ENCODE results near the gene SLC2A10.

SLC2A10 gene

GRCh38 chr20:46720776-46721425 lies 11.5 kb downstream of the SLC2A10 start:
- no peaks in the 10 kb centered on the region for H3K4me1 ChIP-seq (ENCODE audit: control insufficient read depth, insufficient read depth, low read length)
- H3K9ac ChIP-seq (ENCODE audit: low read length) = no peak overlapping the region
- peaks cover 4% of the 10 kb centered on the region; the same call in 1 of the 2 replicates for H3K36me3 ChIP-seq (ENCODE audit: control insufficient read depth, insufficient read depth, low read length)
- no peak overlapping the region for H3K4me3 ChIP-seq (ENCODE audit: low read depth, low read length)
- H3K27ac ChIP-seq (ENCODE audit: low read depth, low read length) = no peak overlapping the region
- no peaks in the 10 kb centered on the region for H3K27me3 ChIP-seq (ENCODE audit: control insufficient read depth, insufficient read depth, low read length)
- H3K9me3 ChIP-seq (ENCODE audit: control insufficient read depth, insufficient read depth, low read depth, low read length) = peaks cover 18% of the 10 kb centered on the region

GRCh38 chr20:46721476-46721875 lies 12.0 kb downstream of the SLC2A10 start:
- peaks cover 18% of the 10 kb centered on the region for H3K9me3 ChIP-seq (ENCODE audit: control insufficient read depth, insufficient read depth, low read depth, low read length)
- peaks cover 4% of the 10 kb centered on the region; the same call in 1 of the 2 replicates for H3K36me3 ChIP-seq (ENCODE audit: control insufficient read depth, insufficient read depth, low read length)
- no peak overlapping the region for H3K9ac ChIP-seq (ENCODE audit: low read length)
- H3K27me3 ChIP-seq (ENCODE audit: control insufficient read depth, insufficient read depth, low read length) = no peaks in the 10 kb centered on the region
- no peak overlapping the region for H3K4me3 ChIP-seq (ENCODE audit: low read depth, low read length)
- no peaks in the 10 kb centered on the region for H3K4me1 ChIP-seq (ENCODE audit: control insufficient read depth, insufficient read depth, low read length)
- no peak overlapping the region for H3K27ac ChIP-seq (ENCODE audit: low read depth, low read length)

GRCh38 chr20:46722450-46722849 lies 13.0 kb downstream of the SLC2A10 start:
- H3K27ac ChIP-seq (ENCODE audit: low read depth, low read length) = no peak overlapping the region
- no peak overlapping the region for H3K9ac ChIP-seq (ENCODE audit: low read length)
- H3K27me3 ChIP-seq (ENCODE audit: control insufficient read depth, insufficient read depth, low read length) = no peaks in the 10 kb centered on the region
- no peak overlapping the region for H3K4me3 ChIP-seq (ENCODE audit: low read depth, low read length)
- peaks cover 18% of the 10 kb centered on the region for H3K9me3 ChIP-seq (ENCODE audit: control insufficient read depth, insufficient read depth, low read depth, low read length)
- H3K4me1 ChIP-seq (ENCODE audit: control insufficient read depth, insufficient read depth, low read length) = no peaks in the 10 kb centered on the region
- peaks cover 4% of the 10 kb centered on the region; the same call in 1 of the 2 replicates for H3K36me3 ChIP-seq (ENCODE audit: control insufficient read depth, insufficient read depth, low read length)

GRCh38 chr20:46723039-46723438 lies 13.6 kb downstream of the SLC2A10 start:
- H3K9me3 ChIP-seq (ENCODE audit: control insufficient read depth, insufficient read depth, low read depth, low read length) = peaks cover 18% of the 10 kb centered on the region
- peaks cover 4% of the 10 kb centered on the region; the same call in 1 of the 2 replicates for H3K36me3 ChIP-seq (ENCODE audit: control insufficient read depth, insufficient read depth, low read length)
- no peaks in the 10 kb centered on the region for H3K4me1 ChIP-seq (ENCODE audit: control insufficient read depth, insufficient read depth, low read length)
- H3K4me3 ChIP-seq (ENCODE audit: low read depth, low read length) = no peak overlapping the region
- H3K27me3 ChIP-seq (ENCODE audit: control insufficient read depth, insufficient read depth, low read length) = no peaks in the 10 kb centered on the region
- H3K9ac ChIP-seq (ENCODE audit: low read length) = no peak overlapping the region
- H3K27ac ChIP-seq (ENCODE audit: low read depth, low read length) = no peak overlapping the region

GRCh38 chr20:46724343-46724959 lies 15.0 kb downstream of the SLC2A10 start:
- Histone ChIP-seq H3K27ac (ENCODE audit: low read depth, low read length) (no peak overlapping the region), H3K4me1 (ENCODE audit: control insufficient read depth, insufficient read depth, low read length) (no peaks in the 10 kb centered on the region), H3K9ac (ENCODE audit: low read length) (no peak overlapping the region), H3K4me3 (ENCODE audit: low read depth, low read length) (no peak overlapping the region), H3K36me3 (ENCODE audit: control insufficient read depth, insufficient read depth, low read length) (peaks cover 4% of the 10 kb centered on the region; the same call in 1 of the 2 replicates), H3K27me3 (ENCODE audit: control insufficient read depth, insufficient read depth, low read length) (no peaks in the 10 kb centered on the region), H3K9me3 (ENCODE audit: control insufficient read depth, insufficient read depth, low read depth, low read length) (peaks cover 18% of the 10 kb centered on the region)

GRCh38 chr20:46725186-46726165 lies 16.0 kb downstream of the SLC2A10 start:
- no peak overlapping the region for H3K4me3 ChIP-seq (ENCODE audit: low read depth, low read length)
- H3K4me1 ChIP-seq (ENCODE audit: control insufficient read depth, insufficient read depth, low read length) = no peaks in the 10 kb centered on the region
- no peak overlapping the region for H3K9ac ChIP-seq (ENCODE audit: low read length)
- H3K27ac ChIP-seq (ENCODE audit: low read depth, low read length) = no peak overlapping the region
- 0 out of 2 replicates have a peak, but pooled peaks cover 8% of the 10 kb centered on the region for H3K9me3 ChIP-seq (ENCODE audit: control insufficient read depth, insufficient read depth, low read depth, low read length)
- no peaks in the 10 kb centered on the region for H3K36me3 ChIP-seq (ENCODE audit: control insufficient read depth, insufficient read depth, low read length)
- H3K27me3 ChIP-seq (ENCODE audit: control insufficient read depth, insufficient read depth, low read length) = no peaks in the 10 kb centered on the region

GRCh38 chr20:46731770-46732169 lies 22.3 kb downstream of the SLC2A10 start:
- Histone ChIP-seq H3K4me1 (ENCODE audit: control insufficient read depth, insufficient read depth, low read length) (no peaks in the 10 kb centered on the region), H3K9me3 (ENCODE audit: control insufficient read depth, insufficient read depth, low read depth, low read length) (no peaks in the 10 kb centered on the region), H3K9ac (ENCODE audit: low read length) (no peak overlapping the region), H3K36me3 (ENCODE audit: control insufficient read depth, insufficient read depth, low read length) (no peaks in the 10 kb centered on the region), H3K27me3 (ENCODE audit: control insufficient read depth, insufficient read depth, low read length) (no peaks in the 10 kb centered on the region), H3K27ac (ENCODE audit: low read depth, low read length) (no peak overlapping the region), H3K4me3 (ENCODE audit: low read depth, low read length) (no peak overlapping the region)

- Histone ChIP-seq H3K27me3 (ENCODE audit: control insufficient read depth, insufficient read depth, low read length) (no peaks in the 10 kb centered on the region; the same call in 1 of the 2 replicates), H3K4me1 (ENCODE audit: control insufficient read depth, insufficient read depth, low read length) (no peaks in the 10 kb centered on the region), H3K27ac (ENCODE audit: low read depth, low read length) (no peak overlapping the region), H3K9ac (ENCODE audit: low read length) (no peak overlapping the region), H3K36me3 (ENCODE audit: control insufficient read depth, insufficient read depth, low read length) (no peaks in the 10 kb centered on the region), H3K4me3 (ENCODE audit: low read depth, low read length) (no peak overlapping the region), H3K9me3 (ENCODE audit: control insufficient read depth, insufficient read depth, low read depth, low read length) (peaks cover 5% of the 10 kb centered on the region; the same call in 1 of the 2 replicates)
These were observed 26.0 kb downstream of the SLC2A10 start for GRCh38 chr20:46735436-46735835.

GRCh38 chr20:46739431-46740213 lies 30.2 kb downstream of the SLC2A10 start:
- H3K9me3 ChIP-seq (ENCODE audit: control insufficient read depth, insufficient read depth, low read depth, low read length) = peaks cover 9% of the 10 kb centered on the region; the same call in 1 of the 2 replicates
- H3K27me3 ChIP-seq (ENCODE audit: control insufficient read depth, insufficient read depth, low read length) = no peaks in the 10 kb centered on the region; the same call in 1 of the 2 replicates
- no peak overlapping the region for H3K27ac ChIP-seq (ENCODE audit: low read depth, low read length)

GRCh38 chr20:46740214-46740609 lies 30.8 kb downstream of the SLC2A10 start:
- no peaks in the 10 kb centered on the region for H3K36me3 ChIP-seq (ENCODE audit: control insufficient read depth, insufficient read depth, low read length)
- no peak overlapping the region for H3K27ac ChIP-seq (ENCODE audit: low read depth, low read length)
- no peak overlapping the region for H3K9ac ChIP-seq (ENCODE audit: low read length)
- H3K4me1 ChIP-seq (ENCODE audit: control insufficient read depth, insufficient read depth, low read length) = no peaks in the 10 kb centered on the region
- H3K27me3 ChIP-seq (ENCODE audit: control insufficient read depth, insufficient read depth, low read length) = no peaks in the 10 kb centered on the region; the same call in 1 of the 2 replicates
- no peak overlapping the region for H3K4me3 ChIP-seq (ENCODE audit: low read depth, low read length)
- peaks cover 9% of the 10 kb centered on the region; the same call in 1 of the 2 replicates for H3K9me3 ChIP-seq (ENCODE audit: control insufficient read depth, insufficient read depth, low read depth, low read length)

More at GRCh38 chr20:46739431-46740213, 30.2 kb downstream of the SLC2A10 start:
- Histone ChIP-seq H3K9ac (ENCODE audit: low read length) (no peak overlapping the region), H3K4me1 (ENCODE audit: control insufficient read depth, insufficient read depth, low read length) (no peaks in the 10 kb centered on the region), H3K4me3 (ENCODE audit: low read depth, low read length) (no peak overlapping the region), H3K36me3 (ENCODE audit: control insufficient read depth, insufficient read depth, low read length) (no peaks in the 10 kb centered on the region)
